Smooth muscle cell (in vitro differentiated cells): Measurements from ENCODE around the gene CSPG5. TPM values are rescaled to one million over a fixed set of nuclear protein-coding genes. Genes with fewer than 3 reads are reported as not detected.

Experiments used
- DNase-seq: peaks from one replicate; lab custom pipeline; 2025; ENCODE audit not compliant: unreplicated experiment; lab: John Stamatoyannopoulos, UW
- H2AFZ ChIP-seq: fragments of 200-600 bp; sonication (generic); 2 replicates; pipeline ENCODE4 v1.6.0; 2016; ENCODE audit warnings: antibody characterized with exemption, low read depth, mild to moderate bottlenecking
- H3F3A ChIP-seq: fragments of 200-600 bp; sonication (generic); 2 replicates; pipeline ENCODE4 v1.6.0; 2017; ENCODE audit warnings: antibody characterized with exemption, low read depth
- H3K27ac ChIP-seq: fragments of 200-600 bp; sonication (generic); 2 replicates; pipeline ENCODE4 v1.5.1; 2016; ENCODE audit warnings: low read depth, mild to moderate bottlenecking
- H3K27me3 ChIP-seq: fragments of 200-600 bp; sonication (generic); 2 replicates; pipeline ENCODE4 v1.6.1; 2016; ENCODE audit warnings: low read depth, mild to moderate bottlenecking
- H3K36me3 ChIP-seq: fragments of 200-600 bp; sonication (generic); 2 replicates; pipeline ENCODE4 v1.5.1; 2016; ENCODE audit warnings: low read depth
- H3K4me1 ChIP-seq: fragments of 200-600 bp; sonication (generic); 2 replicates; pipeline ENCODE4 v1.5.1; 2016; ENCODE audit warnings: low read depth
- H3K4me2 ChIP-seq: fragments of 200-600 bp; sonication (generic); 2 replicates; pipeline ENCODE4 v1.6.0; 2016; ENCODE audit warnings: mild to moderate bottlenecking
- H3K4me3 ChIP-seq: fragments of 200-600 bp; sonication (generic); 2 replicates; pipeline ENCODE4 v1.5.1; 2016; ENCODE audit warnings: mild to moderate bottlenecking
- H3K79me2 ChIP-seq: fragments of 200-600 bp; sonication (generic); 2 replicates; pipeline ENCODE4 v1.6.0; 2016; ENCODE audit warnings: low read depth, mild to moderate bottlenecking
- H3K9ac ChIP-seq: fragments of 200-600 bp; sonication (generic); 2 replicates; pipeline ENCODE4 v1.6.0; 2016; ENCODE audit warnings: low read depth
- H3K9me3 ChIP-seq: fragments of 200-600 bp; sonication (generic); replicated peaks from 2 replicates; pipeline ENCODE4 v1.5.1; 2016; ENCODE audit warnings: low read depth
- H4K20me1 ChIP-seq: fragments of 200-600 bp; sonication (generic); 2 replicates; pipeline ENCODE4 v1.6.0; 2016; ENCODE audit warnings: low read depth
- WGBS: methylation state at CpG from one replicate; pipeline ENCODE4 v1.1.7; 2016; ENCODE audit warnings: low lambda C conversion rate; 5-methylcytosine and 5-hydroxymethylcytosine counted together
- polyA plus RNA-seq: library from polyadenylated mRNA; unstranded; fragments of >200 nt; fragmentation: Nextera tagmentation; extraction: Ambion mirVana; gene quantifications from 2 replicates; pipeline ENCODE4 v1.2.1, GENCODE V29; 2016
- total RNA-seq: library from RNA; depleted of rRNA; stranded (reverse); fragments of >200 nt; gene quantifications from 2 replicates; pipeline ENCODE4 v1.2.3, GENCODE V29; 2014
- TF ChIP-seq, protein P1 (sequence below): fragments of 200-600 bp; sonication (generic); IDR thresholded peaks from 2 replicates; pipeline ENCODE4 v1.5.1; 2017; ENCODE audit warnings: borderline replicate concordance, mild to moderate bottlenecking, antibody characterized with exemption; ENCODE audit not compliant: insufficient read depth, poor library complexity, severe bottlenecking

CSPG5 gene
- total and polyA plus RNA-seq, 2 experiments from 2014 or later = 0.35 to 1.3 TPM

DNA sequence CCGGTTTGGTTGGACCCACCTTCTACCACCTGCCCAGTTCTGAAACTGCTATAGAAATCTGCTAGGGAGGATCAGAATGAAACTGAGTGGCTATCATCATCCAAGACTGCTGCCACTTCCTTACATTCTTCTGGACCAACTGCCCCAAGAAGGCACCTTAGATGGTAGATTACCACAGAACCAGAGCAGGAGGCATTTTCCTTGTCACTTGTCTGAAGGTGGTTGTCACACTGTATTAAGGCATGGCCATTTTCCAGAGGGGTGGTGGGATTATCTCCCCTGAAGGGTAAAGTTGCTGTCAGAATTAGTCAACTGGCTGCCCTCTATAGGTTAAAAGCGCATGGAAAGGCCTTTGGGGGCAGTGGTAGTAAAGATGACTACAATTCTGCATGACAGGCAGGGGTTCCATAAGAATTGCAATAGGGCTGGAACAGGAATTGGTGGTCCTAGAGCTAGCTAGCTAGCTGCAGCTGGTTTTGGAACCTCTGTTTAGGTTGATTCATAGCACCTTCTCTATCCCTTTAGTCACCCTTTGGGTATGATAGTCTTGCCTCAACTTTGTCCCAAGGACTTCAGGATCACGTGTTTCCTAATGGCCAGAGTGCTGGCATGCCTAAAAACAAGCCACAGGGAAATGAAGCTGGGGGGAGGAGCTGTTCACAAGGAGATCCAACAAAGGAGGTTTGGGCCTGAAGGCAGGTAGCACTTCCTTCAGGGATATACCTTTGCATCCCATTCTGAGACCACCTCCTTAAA is 4.8 kb upstream of the CSPG5 start:
- Histone ChIP-seq H3K79me2 (no peaks in the 10 kb centered on the region), H3K9me3 (no peaks in the 10 kb centered on the region), H3K4me3 (no peak overlapping the region), H3K4me2 (no peak overlapping the region), H2AFZ (no peak overlapping the region), H3K27ac (no peak overlapping the region), H4K20me1 (no peaks in the 10 kb centered on the region), H3F3A (no peaks in the 10 kb centered on the region), H3K9ac (no peak overlapping the region), H3K36me3 (no peaks in the 10 kb centered on the region), H3K27me3 (peaks cover 16% of the 10 kb centered on the region), H3K4me1 (peaks cover 7% of the 10 kb centered on the region)
- WGBS = 77% methylated on average over 3 of the region's 3 CpGs
- TF ChIP-seq, protein P1, sequence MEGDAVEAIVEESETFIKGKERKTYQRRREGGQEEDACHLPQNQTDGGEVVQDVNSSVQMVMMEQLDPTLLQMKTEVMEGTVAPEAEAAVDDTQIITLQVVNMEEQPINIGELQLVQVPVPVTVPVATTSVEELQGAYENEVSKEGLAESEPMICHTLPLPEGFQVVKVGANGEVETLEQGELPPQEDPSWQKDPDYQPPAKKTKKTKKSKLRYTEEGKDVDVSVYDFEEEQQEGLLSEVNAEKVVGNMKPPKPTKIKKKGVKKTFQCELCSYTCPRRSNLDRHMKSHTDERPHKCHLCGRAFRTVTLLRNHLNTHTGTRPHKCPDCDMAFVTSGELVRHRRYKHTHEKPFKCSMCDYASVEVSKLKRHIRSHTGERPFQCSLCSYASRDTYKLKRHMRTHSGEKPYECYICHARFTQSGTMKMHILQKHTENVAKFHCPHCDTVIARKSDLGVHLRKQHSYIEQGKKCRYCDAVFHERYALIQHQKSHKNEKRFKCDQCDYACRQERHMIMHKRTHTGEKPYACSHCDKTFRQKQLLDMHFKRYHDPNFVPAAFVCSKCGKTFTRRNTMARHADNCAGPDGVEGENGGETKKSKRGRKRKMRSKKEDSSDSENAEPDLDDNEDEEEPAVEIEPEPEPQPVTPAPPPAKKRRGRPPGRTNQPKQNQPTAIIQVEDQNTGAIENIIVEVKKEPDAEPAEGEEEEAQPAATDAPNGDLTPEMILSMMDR = no peak
- DNase-seq = no peak

DNA sequence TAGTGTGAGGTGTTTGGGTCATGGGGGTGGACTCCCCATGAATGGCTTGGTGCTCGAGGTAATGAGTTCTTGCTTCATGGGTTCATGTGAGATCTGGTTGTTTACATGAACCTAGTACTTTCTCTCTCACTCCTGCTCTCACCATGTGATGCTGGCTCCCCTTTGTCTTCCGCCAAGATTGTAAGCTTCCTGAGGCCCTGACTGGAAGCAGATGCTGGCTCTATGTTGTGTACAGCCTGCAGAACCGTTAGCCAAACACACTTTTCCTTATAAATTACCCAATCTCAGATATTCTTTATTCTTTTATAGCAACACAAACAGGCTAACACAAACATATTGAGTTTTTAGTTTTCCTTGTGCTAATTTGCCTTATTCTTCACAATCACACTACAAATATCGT is 3.2 kb upstream of the CSPG5 start:
- Histone ChIP-seq H3K4me2 (no peak overlapping the region), H3K9me3 (no peaks in the 10 kb centered on the region), H3K9ac (no peak overlapping the region), H4K20me1 (no peaks in the 10 kb centered on the region), H3K79me2 (no peaks in the 10 kb centered on the region), H3K27ac (no peak overlapping the region), H3K4me1 (peaks cover 7% of the 10 kb centered on the region), H3F3A (no peaks in the 10 kb centered on the region), H3K4me3 (no peak overlapping the region), H2AFZ (no peak overlapping the region), H3K27me3 (peaks cover 27% of the 10 kb centered on the region), H3K36me3 (no peaks in the 10 kb centered on the region)
- 93% methylated on average over 4 of the region's 4 CpGs for WGBS
- DNase-seq = no peak
- TF ChIP-seq, protein P1 = no peak

DNA sequence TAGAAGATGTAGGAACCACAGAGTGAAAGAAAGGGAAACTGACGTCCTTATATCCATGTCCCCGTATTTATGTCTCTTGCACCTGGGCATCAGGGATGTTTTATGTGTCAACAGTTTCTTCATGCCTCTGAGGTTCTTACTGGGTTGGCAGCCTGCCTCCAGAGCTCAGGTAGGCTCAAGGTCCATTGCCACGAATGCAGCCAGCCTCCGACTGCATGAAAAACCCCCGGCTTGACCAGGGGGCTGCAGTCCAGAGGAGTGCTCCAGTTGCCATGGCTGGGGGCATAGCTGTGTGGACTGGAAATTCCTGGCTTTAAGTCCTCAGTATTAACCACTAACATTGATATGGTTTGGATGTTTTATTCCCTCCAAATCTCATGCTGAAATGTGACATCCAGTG is 2.8 kb upstream of the CSPG5 start:
- TF ChIP-seq, protein P1 = no peak
- no peaks in the 10 kb centered on the region for H4K20me1 ChIP-seq
- no peaks in the 10 kb centered on the region for H3K79me2 ChIP-seq
- WGBS = 90% methylated on average over 5 of the region's 5 CpGs
- H3K4me2 ChIP-seq = no peak overlapping the region
- H2AFZ ChIP-seq = no peak overlapping the region
- DNase-seq = no peak
- no peaks in the 10 kb centered on the region for H3K36me3 ChIP-seq
- no peaks in the 10 kb centered on the region for H3F3A ChIP-seq
- H3K27ac ChIP-seq = no peak overlapping the region
- H3K9me3 ChIP-seq = no peaks in the 10 kb centered on the region
- peaks cover 7% of the 10 kb centered on the region for H3K4me1 ChIP-seq
- H3K4me3 ChIP-seq = no peak overlapping the region
- peaks cover 30% of the 10 kb centered on the region for H3K27me3 ChIP-seq
- no peak overlapping the region for H3K9ac ChIP-seq

DNA sequence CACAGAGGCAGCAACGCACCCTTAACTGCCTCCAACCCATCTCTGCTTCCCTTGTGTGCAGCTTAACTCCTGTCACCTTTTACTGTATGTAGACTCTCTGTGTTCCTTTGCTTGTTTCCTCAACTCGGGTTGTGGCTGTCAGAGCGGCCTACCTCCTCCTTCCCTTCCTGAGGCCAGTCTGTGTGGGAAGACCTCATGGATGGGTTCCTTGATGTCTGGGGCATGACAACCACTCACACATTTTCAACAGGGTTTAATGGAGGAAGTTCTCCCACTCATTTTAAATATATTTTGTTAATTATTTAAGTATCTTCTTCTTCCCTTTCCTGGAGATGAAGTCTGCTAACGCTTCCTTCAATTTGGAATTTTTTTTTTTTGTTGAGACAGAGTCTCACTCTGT is 1.8 kb upstream of the CSPG5 start:
- no peaks in the 10 kb centered on the region for H4K20me1 ChIP-seq
- H3K27ac ChIP-seq = no peak overlapping the region
- WGBS = 86% methylated on average over 4 of the region's 4 CpGs
- no peaks in the 10 kb centered on the region for H3F3A ChIP-seq
- peaks cover 30% of the 10 kb centered on the region for H3K27me3 ChIP-seq
- H3K4me3 ChIP-seq = no peak overlapping the region
- no peaks in the 10 kb centered on the region for H3K79me2 ChIP-seq
- H3K4me1 ChIP-seq = peaks cover 7% of the 10 kb centered on the region
- no peak overlapping the region for H3K9ac ChIP-seq
- no peak overlapping the region for H3K4me2 ChIP-seq
- no peaks in the 10 kb centered on the region for H3K36me3 ChIP-seq
- no peak overlapping the region for H2AFZ ChIP-seq
- H3K9me3 ChIP-seq = no peaks in the 10 kb centered on the region
- TF ChIP-seq, protein P1 = no peak
- no peak for DNase-seq
